C4-2B (cell line): ENCODE measurements around the gene NMNAT3.

ENCODE experiments used
- ZFX ChIP-seq: fragments of 450-650 bp; IDR thresholded peaks from 2 replicates; pipeline ENCODE4 v1.6.1; 2017
- TF ChIP-seq, protein P1 (sequence below): fragments of 450-650 bp; conservative IDR thresholded peaks from 2 replicates; pipeline ENCODE4 v1.5.1; 2017; ENCODE audit warnings: mild to moderate bottlenecking

DNA sequence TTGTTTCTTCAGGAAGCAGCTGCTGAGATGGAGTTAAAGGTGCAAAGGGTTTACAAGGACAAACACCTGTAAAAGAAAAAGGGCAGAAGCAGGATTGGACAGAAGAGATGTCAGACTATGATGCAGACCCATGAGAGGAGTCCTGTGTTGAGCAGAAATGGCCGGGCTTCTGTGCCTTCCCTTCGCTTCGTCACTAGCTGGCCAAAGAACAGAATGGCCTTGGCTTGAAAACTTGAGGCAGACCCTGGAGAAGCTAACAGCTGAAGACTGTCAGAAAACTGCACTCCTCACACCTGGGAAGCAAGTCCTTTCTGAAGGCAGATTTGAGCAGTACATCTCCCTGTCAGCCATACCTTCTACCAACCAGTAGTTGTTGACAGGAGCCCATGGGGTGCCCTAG, 8.4 kb upstream of the NMNAT3 start:
- TF ChIP-seq, protein P1, sequence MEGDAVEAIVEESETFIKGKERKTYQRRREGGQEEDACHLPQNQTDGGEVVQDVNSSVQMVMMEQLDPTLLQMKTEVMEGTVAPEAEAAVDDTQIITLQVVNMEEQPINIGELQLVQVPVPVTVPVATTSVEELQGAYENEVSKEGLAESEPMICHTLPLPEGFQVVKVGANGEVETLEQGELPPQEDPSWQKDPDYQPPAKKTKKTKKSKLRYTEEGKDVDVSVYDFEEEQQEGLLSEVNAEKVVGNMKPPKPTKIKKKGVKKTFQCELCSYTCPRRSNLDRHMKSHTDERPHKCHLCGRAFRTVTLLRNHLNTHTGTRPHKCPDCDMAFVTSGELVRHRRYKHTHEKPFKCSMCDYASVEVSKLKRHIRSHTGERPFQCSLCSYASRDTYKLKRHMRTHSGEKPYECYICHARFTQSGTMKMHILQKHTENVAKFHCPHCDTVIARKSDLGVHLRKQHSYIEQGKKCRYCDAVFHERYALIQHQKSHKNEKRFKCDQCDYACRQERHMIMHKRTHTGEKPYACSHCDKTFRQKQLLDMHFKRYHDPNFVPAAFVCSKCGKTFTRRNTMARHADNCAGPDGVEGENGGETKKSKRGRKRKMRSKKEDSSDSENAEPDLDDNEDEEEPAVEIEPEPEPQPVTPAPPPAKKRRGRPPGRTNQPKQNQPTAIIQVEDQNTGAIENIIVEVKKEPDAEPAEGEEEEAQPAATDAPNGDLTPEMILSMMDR: no peak
- TF ChIP-seq ZFX: no peak
